ENCODE measurements around the gene ACTN1.
"Not testable (repeated sequence)": the region's sequence is repeated elsewhere in the genome, so short reads cannot be mapped to it uniquely, and the experiment has no call there.

Gene ACTN1

GRCh38 chr14:68979021-68979721, at the start of gene ACTN1:
Gene ACTN1, minus strand, starts transcription at chr14:68979302. Its CDS starts 246 bp downstream, at chr14:68979056.
- DNase-seq (ENCODE audit: low spot score) = peak; percentile 86

GRCh38 chr14:69027242-69027913, 48.3 kb upstream of the ACTN1 start:
- no peak for DNase-seq (ENCODE audit: low spot score)

GRCh38 chr14:69023035-69023434, 43.9 kb upstream of the ACTN1 start:
- DNase-seq (ENCODE audit: low spot score) = no peak

GRCh38 chr14:69022093-69022492, 43.0 kb upstream of the ACTN1 start:
- DNase-seq (ENCODE audit: low spot score) = not testable (repeated sequence)

- DNase-seq (ENCODE audit: low spot score) = no peak
Observed at GRCh38 chr14:69017706-69018105, 38.6 kb upstream of the ACTN1 start.

GRCh38 chr14:69014829-69015259, 35.7 kb upstream of the ACTN1 start:
- DNase-seq (ENCODE audit: low spot score) = no peak

GRCh38 chr14:69013943-69014782, 35.1 kb upstream of the ACTN1 start:
- DNase-seq (ENCODE audit: low spot score) = no peak

GRCh38 chr14:69012256-69012953, 33.3 kb upstream of the ACTN1 start:
- no peak for DNase-seq (ENCODE audit: low spot score)

- DNase-seq (ENCODE audit: low spot score) = no peak
Observed at GRCh38 chr14:69010648-69011047, 31.5 kb upstream of the ACTN1 start.

GRCh38 chr14:69008421-69008884, 29.4 kb upstream of the ACTN1 start:
- no peak for DNase-seq (ENCODE audit: low spot score)

- DNase-seq (ENCODE audit: low spot score) = no peak
Observed at GRCh38 chr14:69006346-69006745, 27.2 kb upstream of the ACTN1 start.

- DNase-seq (ENCODE audit: low spot score) = no peak
Observed at GRCh38 chr14:69005432-69006148, 26.5 kb upstream of the ACTN1 start.

- no peak for DNase-seq (ENCODE audit: low spot score)
Observed at GRCh38 chr14:69004731-69005431, 25.8 kb upstream of the ACTN1 start.

GRCh38 chr14:69003626-69004025, 24.5 kb upstream of the ACTN1 start:
- DNase-seq (ENCODE audit: low spot score) = no peak

GRCh38 chr14:69002069-69002468, 23.0 kb upstream of the ACTN1 start:
- DNase-seq (ENCODE audit: low spot score) = no peak

- DNase-seq (ENCODE audit: low spot score) = no peak
Observed at GRCh38 chr14:69001375-69001774, 22.3 kb upstream of the ACTN1 start.

- DNase-seq (ENCODE audit: low spot score) = no peak
Observed at GRCh38 chr14:68998062-68998461, 19.0 kb upstream of the ACTN1 start.

- DNase-seq (ENCODE audit: low spot score) = no peak
Observed at GRCh38 chr14:68995731-68996130, 16.6 kb upstream of the ACTN1 start.

GRCh38 chr14:68994056-68994455, 15.0 kb upstream of the ACTN1 start:
- DNase-seq (ENCODE audit: low spot score) = no peak

GRCh38 chr14:68987653-68988036, 8.5 kb upstream of the ACTN1 start:
- DNase-seq (ENCODE audit: low spot score) = no peak

All from putamen (tissue), 1 donor.